Measurements from ENCODE around the gene DENND1B. TPM values are rescaled to one million over a fixed set of nuclear protein-coding genes. Genes with fewer than 3 reads are reported as not detected.
"Not testable (repeated sequence)": the region's sequence is repeated elsewhere in the genome, so short reads cannot be mapped to it uniquely, and the experiment has no call there.

Gene DENND1B
- total RNA-seq, 3 donors from 2014 or later = 10.1 to 54.7 (median 29.8) TPM

DNA sequence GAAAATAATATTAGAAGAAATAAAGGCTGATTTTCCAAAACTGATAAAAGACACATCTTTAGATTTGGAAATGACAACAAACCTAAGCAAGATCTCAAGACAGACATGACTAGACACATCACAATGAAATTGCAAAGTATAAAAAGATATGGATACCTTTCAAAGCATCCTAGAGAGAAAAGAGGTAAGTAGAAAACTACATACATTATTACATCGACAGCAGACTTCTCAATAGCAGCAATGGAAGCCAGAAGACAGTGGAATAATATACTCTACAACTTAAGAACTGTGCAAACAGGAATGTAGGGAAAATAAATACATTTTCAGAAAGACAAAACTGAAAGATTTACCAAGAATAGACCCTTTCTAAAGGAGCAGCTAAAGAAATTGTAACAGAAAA lies 50.2 kb downstream of the DENND1B start:
- Histone ChIP-seq H3K27ac (no peak overlapping the region), H3K4me3 (no peak overlapping the region), H3K9me3 (peaks cover 0 to 28% of the 10 kb centered on the region in 2 donors), H3K27me3 (no peaks in the 10 kb centered on the region), H3K4me1 (no peaks in the 10 kb centered on the region), H3K36me3 (no peaks in the 10 kb centered on the region)
- TF ChIP-seq CTCF (IDR thresholded peaks at IDR 0.05) (no peak), POLR2AphosphoS5 (IDR thresholded peaks at IDR 0.05) (no peak), POLR2A (IDR thresholded peaks at IDR 0.05) (no peak)
- intact Hi-C loops (cut with DNase I; ENCODE audit: low total_unique reads) = no loop called here
- no peak for DNase-seq (ENCODE audit: low spot score in 2 of 2)

DNA sequence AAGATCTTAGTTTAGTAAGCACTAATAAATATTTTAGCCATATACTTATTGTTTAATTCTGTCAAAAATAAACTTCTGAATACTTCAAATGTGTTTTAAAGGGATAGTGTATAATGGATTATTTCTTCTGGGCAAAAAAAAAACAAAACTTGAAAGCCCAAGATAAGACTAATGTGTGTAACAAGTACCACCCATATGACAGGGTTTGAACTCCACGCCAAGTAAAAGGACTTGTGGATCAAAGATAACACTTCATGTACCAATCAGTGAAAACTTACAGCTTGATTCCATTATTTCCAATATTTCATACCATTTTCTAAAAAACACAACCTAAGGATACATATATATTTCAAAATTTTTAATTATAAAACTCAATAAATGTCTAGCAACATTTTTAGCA lies 59.5 kb downstream of the DENND1B start:
- intact Hi-C loops (cut with DNase I; ENCODE audit: low total_unique reads) = no loop called here
- no peak overlapping the region for H3K4me3 ChIP-seq
- TF ChIP-seq POLR2AphosphoS5 (IDR thresholded peaks at IDR 0.05) (no peak), CTCF (IDR thresholded peaks at IDR 0.05) (no peak), POLR2A (IDR thresholded peaks at IDR 0.05) (no peak)
- no peak overlapping the region for H3K27ac ChIP-seq
- H3K36me3 ChIP-seq = no peaks in the 10 kb centered on the region
- no peaks in the 10 kb centered on the region for H3K9me3 ChIP-seq
- no peaks in the 10 kb centered on the region for H3K27me3 ChIP-seq
- H3K4me1 ChIP-seq = no peaks in the 10 kb centered on the region
- no peak for DNase-seq (ENCODE audit: low spot score in 2 of 2)

DNA sequence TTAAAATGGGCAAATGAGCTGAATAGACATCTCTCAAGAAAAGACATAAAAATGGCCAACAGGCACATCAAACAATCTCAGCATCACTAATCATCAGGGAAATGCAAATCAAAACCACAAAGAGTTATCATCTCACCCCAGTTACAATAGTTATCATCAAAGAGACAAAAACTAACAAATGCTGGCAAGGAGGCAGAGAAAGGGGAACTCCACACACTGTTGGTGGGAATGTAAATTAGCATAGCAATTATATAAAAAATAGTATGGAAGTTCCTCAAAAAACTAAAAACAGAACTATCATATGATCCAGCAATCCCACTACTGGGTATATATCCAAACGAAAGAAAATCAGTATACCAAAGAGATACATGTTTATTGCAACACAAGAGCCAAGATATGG lies 68.7 kb downstream of the DENND1B start:
- Histone ChIP-seq H3K4me1 (no peaks in the 10 kb centered on the region), H3K4me3 (no peak overlapping the region), H3K27ac (no peak overlapping the region), H3K27me3 (no peaks in the 10 kb centered on the region), H3K9me3 (no peaks in the 10 kb centered on the region), H3K36me3 (no peaks in the 10 kb centered on the region)
- no peak for TF ChIP-seq POLR2A (IDR thresholded peaks at IDR 0.05)
- TF ChIP-seq POLR2AphosphoS5 (IDR thresholded peaks at IDR 0.05) = no peak
- TF ChIP-seq CTCF (IDR thresholded peaks at IDR 0.05) = no peak
- DNase-seq (ENCODE audit: low spot score in 2 of 2) = no peak
- intact Hi-C loops (cut with DNase I; ENCODE audit: low total_unique reads) = no loop called here

DNA sequence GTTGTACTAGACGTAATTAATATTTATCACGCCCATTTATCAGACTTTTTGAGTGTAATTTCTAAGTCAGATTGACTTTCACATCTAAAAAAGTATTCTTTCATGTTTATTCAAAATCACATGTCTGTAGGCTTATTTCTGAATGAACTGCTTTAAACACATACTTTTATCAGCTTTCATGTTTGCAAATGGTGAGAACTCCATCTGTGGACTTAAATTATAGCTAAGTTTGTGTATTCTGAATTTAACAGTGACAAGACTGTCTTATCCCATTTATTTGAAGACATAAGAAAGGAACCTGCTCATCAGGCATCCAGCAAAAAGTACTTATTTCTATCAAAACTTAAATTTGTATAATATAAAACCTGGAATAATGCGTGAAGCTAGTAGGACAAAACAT lies 69.3 kb downstream of the DENND1B start:
- Histone ChIP-seq H3K4me3 (no peak overlapping the region), H3K27ac (no peak overlapping the region), H3K9me3 (peaks cover 0 to 2% of the 10 kb centered on the region in 2 donors), H3K4me1 (no peaks in the 10 kb centered on the region), H3K36me3 (no peaks in the 10 kb centered on the region), H3K27me3 (no peaks in the 10 kb centered on the region)
- DNase-seq (ENCODE audit: low spot score in 2 of 2) = no peak
- TF ChIP-seq CTCF (IDR thresholded peaks at IDR 0.05) (no peak), POLR2A (IDR thresholded peaks at IDR 0.05) (no peak), POLR2AphosphoS5 (IDR thresholded peaks at IDR 0.05) (no peak)
- intact Hi-C loops (cut with DNase I; ENCODE audit: low total_unique reads) = no loop called here

- H3K4me1 ChIP-seq; H3K27ac ChIP-seq; H3K4me3 ChIP-seq; H3K9me3 ChIP-seq; intact Hi-C loops (cut with DNase I; ENCODE audit: low total_unique reads); DNase-seq (ENCODE audit: low spot score in 2 of 2); H3K27me3 ChIP-seq; H3K36me3 ChIP-seq: not testable (repeated sequence)
Observed at GRCh38 chr1:197700688-197701087, 74.6 kb downstream of the DENND1B start.

GRCh38 chr1:197696372-197696771 lies 78.9 kb downstream of the DENND1B start:
- Histone ChIP-seq H3K9me3 (peaks cover 0 to 9% of the 10 kb centered on the region in 2 donors), H3K4me1 (no peaks in the 10 kb centered on the region), H3K36me3 (no peaks in the 10 kb centered on the region), H3K27me3 (no peaks in the 10 kb centered on the region), H3K4me3 (no peak overlapping the region), H3K27ac (no peak overlapping the region)
- intact Hi-C loops (cut with DNase I; ENCODE audit: low total_unique reads) = no loop called here
- TF ChIP-seq POLR2AphosphoS5 (IDR thresholded peaks at IDR 0.05) (no peak), CTCF (IDR thresholded peaks at IDR 0.05) (no peak), POLR2A (IDR thresholded peaks at IDR 0.05) (no peak)
- no peak for DNase-seq (ENCODE audit: low spot score in 2 of 2)

All from breast epithelium (tissue), 4 donors.